PFSK-1 (cell line): ENCODE measurements around the gene TNFRSF19.

Experiments used
- FOXP2 ChIP-seq: optimal IDR thresholded peaks from 2 replicates; pipeline ENCODE3; 2011; ENCODE audit warnings: borderline replicate concordance, control low read depth, inconsistent platforms; ENCODE audit not compliant: insufficient read depth; ENCODE audit errors: extremely low read length, extremely low read depth
- POLR2AphosphoS5 ChIP-seq: IDR thresholded peaks from 2 replicates; pipeline ENCODE4 v1.6.1; 2012; ENCODE audit warnings: low read depth, mild to moderate bottlenecking, control low read depth, low read length, moderate library complexity
- REST ChIP-seq, 2 experiments: IDR thresholded peaks; 2 replicates each; pipeline versions ENCODE4 v1.6.1 to v1.8.0; 2011 to 2012; ENCODE audit warnings: low read depth in 2 of 2, low read length in 2 of 2, control low read depth in 1 of 2, inconsistent platforms in 1 of 2, mild to moderate bottlenecking in 1 of 2, moderate library complexity in 1 of 2; ENCODE audit not compliant: insufficient read depth in 1 of 2
- SIN3A ChIP-seq: IDR thresholded peaks from 2 replicates; pipeline ENCODE4 v1.6.1; 2012; ENCODE audit warnings: mild to moderate bottlenecking, low read length, moderate library complexity, borderline replicate concordance; ENCODE audit not compliant: insufficient read depth
- TAF1 ChIP-seq: IDR thresholded peaks from 2 replicates; pipeline ENCODE4 v1.6.1; 2012; ENCODE audit warnings: low read length, control low read depth, borderline replicate concordance; ENCODE audit not compliant: insufficient read depth

Gene TNFRSF19

GRCh38 chr13:23678795-23679194 is 108.6 kb downstream of the TNFRSF19 start:
- TF ChIP-seq REST (IDR thresholded peaks at IDR 0.05; ENCODE audit: insufficient read depth in 1 of 2, low read depth in 2 of 2, low read length in 2 of 2), result no peak
- TF ChIP-seq SIN3A, result no peak
- no peak for TF ChIP-seq POLR2AphosphoS5
- TF ChIP-seq FOXP2, result no peak
- TF ChIP-seq TAF1, result no peak

GRCh38 chr13:23679220-23679619 is 109.0 kb downstream of the TNFRSF19 start:
- TF ChIP-seq SIN3A, result no peak
- no peak for TF ChIP-seq TAF1
- TF ChIP-seq POLR2AphosphoS5, result no peak
- no peak for TF ChIP-seq FOXP2
- TF ChIP-seq REST (IDR thresholded peaks at IDR 0.05; ENCODE audit: insufficient read depth in 1 of 2, low read depth in 2 of 2, low read length in 2 of 2), result no peak

DNA sequence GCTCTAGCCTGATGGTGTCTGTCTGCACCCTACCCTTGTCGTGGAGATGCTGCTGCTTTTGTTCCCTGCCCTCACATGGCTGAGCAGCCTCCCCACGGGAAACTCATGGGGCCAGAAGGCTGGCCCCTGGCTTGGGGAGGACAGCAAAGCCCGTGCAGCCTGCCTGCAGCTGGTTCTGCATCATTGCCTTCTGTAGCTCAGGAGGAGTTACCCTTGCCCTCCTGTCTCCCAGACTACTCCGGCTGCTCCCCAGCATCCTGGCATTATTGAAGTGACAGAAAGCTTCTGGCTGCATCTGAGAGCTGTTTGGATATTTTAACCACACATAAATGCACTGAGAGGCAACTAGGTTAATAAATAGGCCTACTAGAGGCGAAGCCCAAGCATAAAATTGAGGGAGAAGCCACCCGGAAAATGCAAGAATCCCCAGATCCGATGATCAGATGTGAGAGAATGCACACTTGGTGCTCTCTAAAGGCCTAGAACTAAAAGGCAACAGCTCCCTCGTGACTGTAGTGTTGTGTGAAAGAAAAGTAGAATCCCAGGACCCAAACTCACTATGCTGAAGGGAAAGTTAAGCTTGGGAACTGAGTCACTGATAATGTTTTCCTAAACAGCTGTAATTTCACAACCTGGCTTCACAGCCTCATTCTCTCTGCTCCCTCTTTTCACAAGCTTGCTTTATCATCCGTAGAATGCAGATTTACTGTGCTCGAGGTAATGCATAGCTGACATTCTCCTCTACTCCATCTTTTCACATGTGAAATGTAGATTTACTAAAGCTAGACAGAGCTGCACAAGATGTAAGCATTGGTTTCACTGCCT is 110.8 kb downstream of the TNFRSF19 start:
- TF ChIP-seq TAF1 (no peak), REST (IDR thresholded peaks at IDR 0.05; ENCODE audit: insufficient read depth in 1 of 2, low read depth in 2 of 2, low read length in 2 of 2) (no peak), SIN3A (no peak), POLR2AphosphoS5 (no peak), FOXP2 (no peak)

DNA sequence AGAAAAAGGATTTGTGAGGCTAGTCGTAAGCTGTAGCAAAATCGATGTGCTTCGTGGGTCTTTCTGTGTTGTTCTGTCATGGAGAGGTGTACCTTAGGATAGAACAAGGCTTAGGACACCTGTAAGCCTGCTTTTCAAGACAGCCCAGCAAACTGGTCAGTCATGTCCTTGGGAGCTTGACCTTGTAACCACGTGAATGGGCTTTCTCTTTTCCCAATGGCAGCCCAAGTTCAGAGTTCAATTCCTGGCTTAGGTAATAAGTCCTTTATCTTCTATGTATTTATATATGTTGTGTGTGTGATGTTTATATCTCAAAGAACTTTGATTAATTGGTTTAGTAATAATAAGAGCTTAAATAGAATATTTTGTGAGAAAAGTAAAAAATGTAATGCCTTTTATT is 112.9 kb downstream of the TNFRSF19 start:
- TF ChIP-seq POLR2AphosphoS5, result no peak
- TF ChIP-seq REST (IDR thresholded peaks at IDR 0.05; ENCODE audit: insufficient read depth in 1 of 2, low read depth in 2 of 2, low read length in 2 of 2), result no peak
- no peak for TF ChIP-seq FOXP2
- TF ChIP-seq TAF1, result no peak
- TF ChIP-seq SIN3A, result no peak

DNA sequence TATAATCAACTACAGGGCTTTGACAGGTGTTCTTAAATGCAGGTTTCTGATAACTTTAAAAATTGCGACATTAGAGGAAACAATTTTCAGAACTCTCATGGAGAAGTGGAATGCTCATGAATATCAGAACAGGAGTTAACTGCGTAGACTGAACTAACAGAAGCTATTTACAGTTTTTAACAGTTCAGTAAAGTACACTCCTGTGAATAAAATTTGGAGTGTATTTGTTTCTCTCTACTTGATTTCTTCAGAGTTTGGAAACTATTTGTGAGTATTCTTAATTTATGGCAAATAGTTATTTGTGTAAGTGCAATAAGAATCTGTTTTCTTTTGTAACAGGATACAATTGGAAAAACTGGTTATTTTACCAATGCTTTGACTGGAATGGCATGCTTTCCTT is 114.4 kb downstream of the TNFRSF19 start:
- TF ChIP-seq REST (IDR thresholded peaks at IDR 0.05; ENCODE audit: insufficient read depth in 1 of 2, low read depth in 2 of 2, low read length in 2 of 2) (no peak), FOXP2 (no peak), SIN3A (no peak), TAF1 (no peak), POLR2AphosphoS5 (no peak)
